Activated CD8-positive, alpha-beta memory T cell treated with anti-CD3 and anti-CD28 coated beads for 1 hour (primary cell): Measurements from ENCODE around the gene TMEM126A.
"Not testable (repeated sequence)": the region's sequence is repeated elsewhere in the genome, so short reads cannot be mapped to it uniquely, and the experiment has no call there.

Experiments used
- DNase-seq, 2 donors: peaks; one replicate each; pipeline ENCODE4 v3.0.0-alpha.2; 2020; ENCODE audit warnings: low read depth in 1 of 2; ENCODE audit errors: extremely low read depth in 1 of 2

TMEM126A gene

DNA sequence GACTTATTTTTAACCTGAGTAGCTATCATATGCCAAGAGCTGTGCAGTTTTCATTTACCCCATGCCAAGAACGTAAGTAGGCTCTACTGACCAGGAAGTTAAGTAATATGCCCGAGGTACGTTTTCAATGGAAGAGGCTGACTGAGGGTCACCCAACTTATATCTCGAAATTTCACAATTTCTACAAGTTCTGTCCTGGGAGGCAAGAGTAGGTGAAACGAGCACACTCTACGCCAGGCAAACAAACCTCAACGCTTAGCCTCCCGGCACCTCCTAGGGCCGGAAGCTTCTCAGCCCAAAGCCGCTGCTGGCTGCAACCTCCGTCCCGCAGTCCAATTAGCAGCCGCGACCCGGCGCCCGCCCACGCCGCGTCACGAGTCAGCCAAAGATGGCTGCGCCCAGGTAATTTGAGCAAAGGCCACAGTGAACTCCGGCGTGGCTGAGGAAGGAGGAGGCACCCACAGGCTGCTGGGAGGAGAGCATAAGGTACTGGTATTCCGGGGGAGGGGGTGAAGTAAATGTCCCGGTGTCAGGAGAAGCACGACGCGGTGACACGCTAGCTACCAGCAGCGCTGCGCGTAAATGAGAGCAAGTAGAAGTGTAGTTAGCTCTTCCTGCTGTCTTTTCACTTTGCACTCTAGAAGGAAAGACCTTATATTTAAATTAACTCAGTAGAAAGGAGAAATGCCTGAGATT lies at the start of gene TMEM126A:
Gene TMEM126A (plus strand): TSS at position 364 of the 696 bp plus-strand sequence. CDS start 2,289 bp downstream, outside the sequence.
- peak; percentile 56 to 86 for DNase-seq

DNA sequence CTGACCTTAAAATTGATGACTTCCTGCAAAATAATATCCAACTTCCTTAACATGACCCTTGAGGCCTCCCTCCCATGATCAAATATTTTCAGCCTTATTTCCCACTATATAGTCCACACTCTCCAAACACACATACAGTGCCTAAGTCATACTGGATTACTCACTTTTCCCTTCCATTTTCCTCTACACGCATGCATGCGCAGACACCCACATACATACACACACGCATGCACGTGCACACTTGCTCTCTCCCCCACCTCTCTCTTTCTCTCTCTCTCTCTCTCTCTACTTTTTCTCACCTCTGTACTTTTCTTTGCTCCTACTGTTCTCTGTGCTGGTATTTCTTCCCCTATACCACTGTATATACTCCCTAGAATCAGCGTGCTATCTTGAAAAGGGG lies 48.7 kb upstream of the TMEM126A start:
- no peak for DNase-seq

DNA sequence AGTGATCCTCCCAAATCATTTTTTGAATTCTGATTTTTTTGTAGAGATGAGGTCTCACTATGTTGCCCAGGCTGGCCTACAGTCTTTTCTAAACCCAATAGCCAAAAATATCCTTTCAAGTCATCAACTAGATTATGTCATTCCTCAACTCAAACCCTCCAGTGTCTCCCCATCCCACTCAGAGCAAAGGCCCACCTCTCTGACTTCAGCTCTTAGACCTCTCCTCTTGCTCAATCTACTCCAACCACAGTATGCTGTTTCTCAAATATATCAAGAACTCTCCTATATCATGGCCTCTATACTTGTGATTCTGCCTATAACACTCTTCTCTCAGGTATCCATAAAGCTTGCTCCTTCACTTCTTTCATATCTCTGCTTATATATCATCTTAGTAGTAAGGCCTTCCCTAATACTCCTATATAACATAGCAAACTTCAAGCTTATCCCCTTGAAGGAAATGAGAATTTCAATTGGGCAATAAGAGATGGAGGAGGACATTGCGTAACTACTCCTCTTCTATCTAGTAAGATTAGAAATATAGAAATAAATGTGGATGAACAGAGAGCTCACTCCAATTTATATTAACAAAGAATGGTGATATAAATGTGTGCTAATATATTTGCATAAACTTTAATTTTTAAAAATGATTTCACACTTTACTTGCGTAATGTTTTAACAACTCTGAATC lies 45.1 kb upstream of the TMEM126A start:
- no peak for DNase-seq

GRCh38 chr11:85603220-85603619 lies 44.5 kb upstream of the TMEM126A start:
- no peak for DNase-seq

DNA sequence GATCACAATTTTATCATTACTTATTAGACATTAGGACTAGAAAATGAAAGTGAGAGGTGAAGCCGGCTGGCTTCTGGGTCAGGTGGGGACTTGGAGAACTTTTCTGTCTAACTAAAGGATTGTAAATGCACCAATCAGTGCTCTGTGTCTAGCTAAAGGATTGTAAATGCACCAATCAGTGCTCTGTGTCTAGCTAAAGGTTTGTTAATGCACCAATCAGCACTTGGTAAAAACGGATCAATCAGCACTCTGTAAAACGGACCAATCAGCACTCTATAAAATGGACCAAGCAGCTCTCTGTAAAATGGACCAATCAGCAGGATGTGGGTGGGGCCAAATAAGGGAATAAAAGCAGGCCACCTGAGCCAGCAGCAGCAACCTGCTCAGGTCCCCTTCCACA lies 41.5 kb upstream of the TMEM126A start:
- DNase-seq = not testable (repeated sequence)

DNA sequence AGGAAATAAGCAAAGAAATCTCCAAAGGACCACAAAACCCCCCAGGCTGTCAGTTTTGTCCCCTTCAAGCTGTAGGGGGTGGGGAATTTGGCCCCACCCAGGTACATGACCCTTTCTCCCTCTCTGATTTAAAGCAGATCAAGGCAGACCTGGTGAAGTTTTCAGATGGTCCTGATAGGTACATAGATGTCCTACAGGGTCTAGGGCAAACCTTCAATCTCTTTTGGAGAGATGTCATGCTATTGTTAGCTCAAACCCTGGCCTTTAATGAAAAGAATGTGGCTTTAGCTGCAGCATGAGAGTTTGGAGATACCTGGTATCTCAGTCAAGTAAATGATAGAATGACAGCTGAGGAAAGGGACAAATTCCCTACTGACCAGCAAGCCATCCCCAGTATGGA lies 39.1 kb upstream of the TMEM126A start:
- not testable (repeated sequence) for DNase-seq

DNA sequence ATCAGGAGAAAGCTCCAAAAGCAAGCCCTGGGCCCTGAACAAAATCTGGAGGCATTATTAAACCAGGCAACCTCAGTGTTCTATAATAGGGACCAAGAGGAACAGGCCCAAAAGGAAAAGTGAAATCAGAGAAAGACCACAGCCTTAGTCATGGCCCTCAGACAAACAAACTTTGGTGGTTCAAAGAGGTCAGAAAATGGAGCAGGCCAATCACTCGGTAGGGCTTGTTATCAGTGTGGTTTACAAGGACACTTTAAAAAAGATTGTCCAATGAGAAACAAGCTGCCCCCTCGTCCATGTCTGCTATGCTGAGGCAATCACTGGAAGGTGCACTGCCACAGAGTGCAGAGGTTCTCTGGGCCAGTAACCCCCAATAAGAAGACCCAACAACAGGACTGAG lies 38.5 kb upstream of the TMEM126A start:
- not testable (repeated sequence) for DNase-seq

DNA sequence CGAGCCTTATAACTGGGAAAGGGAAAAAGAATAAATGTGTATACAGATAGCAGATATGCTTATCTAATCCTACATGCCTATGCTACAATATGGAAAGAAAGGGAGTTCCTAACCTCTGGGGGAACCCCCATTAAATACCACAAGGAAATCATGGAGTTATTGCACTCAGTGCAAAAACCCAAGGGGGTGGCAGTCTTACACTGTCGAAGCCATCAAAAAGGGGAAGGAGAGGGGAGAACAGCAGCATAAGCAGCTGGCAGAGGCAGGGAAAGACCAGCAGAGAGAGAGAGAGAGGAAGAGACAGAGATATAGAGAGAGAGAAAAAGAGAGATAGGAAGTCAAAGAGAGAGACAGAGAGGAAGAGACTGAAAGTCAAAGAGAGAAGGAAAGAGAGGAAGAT lies 36.1 kb upstream of the TMEM126A start:
- not testable (repeated sequence) for DNase-seq

- DNase-seq = no peak
Measured at GRCh38 chr11:85619499-85619898, 28.3 kb upstream of the TMEM126A start.

GRCh38 chr11:85620256-85620655 lies 27.5 kb upstream of the TMEM126A start:
- no peak for DNase-seq

DNA sequence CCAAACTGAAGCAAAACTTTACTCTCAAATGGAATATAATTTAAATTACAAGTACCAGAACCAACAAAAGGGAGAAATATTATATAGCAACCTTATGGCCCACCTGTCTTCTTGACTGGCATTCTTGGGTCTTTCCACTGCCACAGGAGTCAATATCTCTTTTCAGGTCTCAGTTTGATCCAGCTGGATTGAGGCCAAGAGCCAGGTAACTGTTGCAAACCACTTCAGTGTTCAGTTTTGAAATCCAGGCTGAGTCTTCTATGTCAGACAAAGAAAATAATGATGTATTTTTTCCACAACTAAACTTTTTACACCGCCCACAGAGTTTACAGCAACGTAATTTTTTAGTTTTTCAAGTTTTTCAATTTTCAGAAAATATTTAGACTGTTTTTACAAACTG lies 21.3 kb upstream of the TMEM126A start:
- DNase-seq = no peak

GRCh38 chr11:85627332-85627997 lies 20.3 kb upstream of the TMEM126A start, which contains the start of gene DLG2:
DLG2 (minus strand) TSS chr11:85627344.
- no peak for DNase-seq

- peak; percentile 91 to 92 for DNase-seq
Measured at GRCh38 chr11:85627998-85628770, 19.6 kb upstream of the TMEM126A start, which contains the start of gene TMEM126B. TMEM126B (plus strand) TSS chr11:85628593; CDS start chr11:85628608, 15 bp downstream.

GRCh38 chr11:85628771-85629341 lies 18.9 kb upstream of the TMEM126A start:
- no peak for DNase-seq

DNA sequence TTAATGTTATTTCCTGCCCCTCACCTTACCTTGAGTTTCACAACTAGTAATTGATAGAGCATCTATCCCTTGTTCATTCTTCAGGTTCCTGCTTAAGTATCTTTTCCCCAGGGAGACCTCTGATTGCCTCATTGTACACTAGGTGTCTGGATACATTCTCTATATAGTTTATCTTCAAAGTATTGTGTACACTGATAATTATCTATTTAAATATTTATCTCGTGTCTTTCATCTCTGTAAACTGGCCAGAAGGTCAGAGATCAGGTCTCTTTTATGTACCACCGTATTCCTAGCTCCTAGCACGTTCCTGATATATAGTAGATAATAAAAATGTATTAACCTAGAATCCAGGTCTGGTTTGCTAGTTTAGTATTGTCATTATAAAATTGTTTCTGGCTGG lies 13.0 kb upstream of the TMEM126A start:
- DNase-seq = no peak

- DNase-seq = no peak
Measured at GRCh38 chr11:85643191-85643614, 4.6 kb upstream of the TMEM126A start.

- DNase-seq = no peak
Measured at GRCh38 chr11:85647078-85647477, 689 bp upstream of the TMEM126A start.

GRCh38 chr11:85651118-85651517 lies 3.4 kb downstream of the TMEM126A start:
- DNase-seq = no peak

- DNase-seq = no peak
Measured at GRCh38 chr11:85652786-85653447, 5.2 kb downstream of the TMEM126A start.

- not testable (repeated sequence) for DNase-seq
Measured at GRCh38 chr11:85654343-85654742, 6.6 kb downstream of the TMEM126A start.
